GM23338 (cell line): ENCODE data around the gene SYNE3. TPM values are rescaled to one million over a fixed set of nuclear protein-coding genes. Genes with fewer than 3 reads are reported as not detected.

ENCODE experiments used
- ATAC-seq: fragments of 200-7000 bp; cut with Tn5 transposase; 3 replicates; pipeline ENCODE4 v1.9.1; 2020
- DNase-seq: peaks from one replicate; pipeline ENCODE4 v3.0.0-alpha.2; 2015; ENCODE audit warnings: low spot score
- H2AFZ ChIP-seq: fragments of 200-600 bp; sonication (generic); 2 replicates; pipeline ENCODE4 v1.8.0; 2016; ENCODE audit warnings: antibody characterized with exemption, mild to moderate bottlenecking, moderate library complexity
- H3F3A ChIP-seq: fragments of 200-600 bp; sonication (generic); replicated peaks from 2 replicates; pipeline ENCODE4 v1.8.0; 2017; ENCODE audit warnings: antibody characterized with exemption, mixed run types, low read depth
- H3K27ac ChIP-seq: fragments of 200-600 bp; sonication (generic); 2 replicates; pipeline ENCODE4 v1.6.1; 2016; ENCODE audit warnings: low read depth
- H3K27me3 ChIP-seq: fragments of 200-600 bp; sonication (generic); 2 replicates; pipeline ENCODE4 v1.8.0; 2016; ENCODE audit warnings: mild to moderate bottlenecking, mixed run types, moderate library complexity; ENCODE audit not compliant: insufficient read depth
- H3K36me3 ChIP-seq: fragments of 200-600 bp; sonication (generic); 2 replicates; pipeline ENCODE4 v1.8.0; 2016; ENCODE audit warnings: mild to moderate bottlenecking; ENCODE audit not compliant: insufficient read depth
- H3K4me1 ChIP-seq: fragments of 200-600 bp; sonication (generic); 2 replicates; pipeline ENCODE4 v1.8.0; 2016; ENCODE audit warnings: mild to moderate bottlenecking, moderate library complexity; ENCODE audit not compliant: insufficient read depth
- H3K4me2 ChIP-seq: fragments of 200-600 bp; sonication (generic); 2 replicates; pipeline ENCODE4 v1.7.1; 2017; ENCODE audit warnings: mixed run types
- H3K4me3 ChIP-seq: fragments of 200-600 bp; sonication (generic); 2 replicates; pipeline ENCODE4 v1.6.1; 2016; ENCODE audit warnings: mixed run types
- H3K79me2 ChIP-seq: fragments of 200-600 bp; sonication (generic); replicated peaks from 2 replicates; pipeline ENCODE4 v1.8.0; 2017; ENCODE audit warnings: mild to moderate bottlenecking; ENCODE audit not compliant: insufficient read depth
- H3K9me2 ChIP-seq: fragments of 200-600 bp; sonication (generic); 2 replicates; pipeline ENCODE4 v1.8.0; 2017; ENCODE audit not compliant: insufficient read depth
- H4K20me1 ChIP-seq: fragments of 200-600 bp; sonication (generic); replicated peaks from 2 replicates; pipeline ENCODE4 v1.8.0; 2017; ENCODE audit warnings: mild to moderate bottlenecking; ENCODE audit not compliant: insufficient read depth
- H3K27ac Mint-ChIP-seq: 2 replicates; pipeline ENCODE4 v1.8.0; 2020; ENCODE audit warnings: inconsistent platforms, mild to moderate bottlenecking, moderate library complexity, mixed read lengths
- H3K27me3 Mint-ChIP-seq: 3 replicates; pipeline ENCODE4 v1.8.0; 2022; ENCODE audit warnings: low read depth, mild to moderate bottlenecking, moderate library complexity, mixed read lengths, inconsistent platforms; ENCODE audit not compliant: insufficient read depth, poor library complexity
- H3K36me3 Mint-ChIP-seq: 3 replicates; pipeline ENCODE4 v1.8.0; 2021; ENCODE audit warnings: low read depth, mild to moderate bottlenecking, inconsistent platforms, moderate library complexity, mixed read lengths
- H3K4me1 Mint-ChIP-seq: 3 replicates; pipeline ENCODE4 v1.8.0; 2020; ENCODE audit warnings: mild to moderate bottlenecking, inconsistent platforms, mixed read lengths
- H3K4me3 Mint-ChIP-seq: 3 replicates; pipeline ENCODE4 v1.8.0; 2021; ENCODE audit warnings: moderate library complexity, mild to moderate bottlenecking, inconsistent platforms, mixed read lengths
- H3K9me3 Mint-ChIP-seq: 3 replicates; pipeline ENCODE4 v1.8.0; 2020; ENCODE audit warnings: moderate library complexity, mild to moderate bottlenecking, inconsistent platforms, mixed read lengths
- CREB1 ChIP-seq: fragments of 250-450 bp; sonication (Bioruptor Pico); IDR thresholded peaks from 2 replicates; pipeline ENCODE4 v1.5.0; 2020; ENCODE audit warnings: low read depth, mild to moderate bottlenecking, moderate library complexity
- ETS1 ChIP-seq: IDR thresholded peaks from 2 replicates; pipeline ENCODE4 v1.6.1; 2016; ENCODE audit warnings: antibody characterized with exemption
- JUNB ChIP-seq: IDR thresholded peaks from one replicate; pipeline ENCODE4 v1.6.1; 2016; ENCODE audit warnings: antibody characterized with exemption; ENCODE audit not compliant: unreplicated experiment
- NANOG ChIP-seq: IDR thresholded peaks from 2 replicates; pipeline ENCODE4 v1.6.1; 2016; ENCODE audit warnings: antibody characterized with exemption, borderline replicate concordance
- POLR2AphosphoS5 ChIP-seq: IDR thresholded peaks from 2 replicates; pipeline ENCODE4 v1.6.1; 2016; ENCODE audit warnings: antibody characterized with exemption, low read depth
- ZNF462 ChIP-seq: fragments of 250-450 bp; sonication (Bioruptor Pico); IDR thresholded peaks from 2 replicates; pipeline ENCODE4 v1.5.0; 2020; ENCODE audit warnings: mild to moderate bottlenecking, moderate library complexity
- polyA plus RNA-seq: library from polyadenylated mRNA; unstranded; fragments of >200 nt; fragmentation: Nextera tagmentation; extraction: Ambion mirVana; gene quantifications from 2 replicates; pipeline ENCODE4 v1.2.1, GENCODE V29; 2016
- total RNA-seq: library from RNA; depleted of rRNA; stranded (reverse); fragments of >200 nt; shearing (Covaris generic); gene quantifications from 2 replicates; pipeline ENCODE4 v1.2.3, GENCODE V29; 2014
- TF ChIP-seq, protein P1 (sequence below): IDR thresholded peaks from one replicate; pipeline ENCODE4 v1.6.1; 2018; ENCODE audit warnings: antibody characterized with exemption; ENCODE audit not compliant: unreplicated experiment
- TF ChIP-seq, protein P2 (sequence below), 2 experiments: fragments of 200-600 bp in 1 of 2; sonication (generic) in 1 of 2; conservative IDR thresholded peaks; 2 replicates each; pipeline versions ENCODE4 v1.5.1 to v1.6.1; 2016 to 2017; ENCODE audit warnings: antibody characterized with exemption in 2 of 2, low read depth in 2 of 2, mild to moderate bottlenecking in 2 of 2, moderate library complexity in 1 of 2

SYNE3 gene
- total and polyA plus RNA-seq, 2 experiments from 2014 or later = 0.02 to 0.03 TPM

DNA sequence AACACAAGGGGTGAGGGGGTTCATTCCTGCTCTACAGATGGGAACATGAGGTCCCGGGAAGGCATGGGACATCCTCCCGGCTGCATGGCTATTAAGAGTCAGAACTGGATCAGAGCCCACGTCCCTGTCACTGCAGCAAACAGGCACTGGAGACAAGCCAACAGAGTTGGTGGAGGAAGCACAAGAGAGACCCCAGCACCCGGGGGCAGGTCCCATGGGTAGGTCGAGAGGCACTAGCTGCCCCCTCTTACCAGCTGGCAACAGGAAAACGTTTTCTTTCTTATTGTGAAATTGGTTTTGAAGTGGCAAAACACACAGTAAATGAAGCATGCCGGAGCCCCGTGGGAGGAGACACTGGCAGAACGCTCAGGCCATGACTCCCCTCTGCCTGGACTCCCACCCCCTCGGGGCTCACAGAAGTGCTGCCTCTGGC lies 43.6 kb downstream of the SYNE3 start (continued):
- TF ChIP-seq, protein P1, sequence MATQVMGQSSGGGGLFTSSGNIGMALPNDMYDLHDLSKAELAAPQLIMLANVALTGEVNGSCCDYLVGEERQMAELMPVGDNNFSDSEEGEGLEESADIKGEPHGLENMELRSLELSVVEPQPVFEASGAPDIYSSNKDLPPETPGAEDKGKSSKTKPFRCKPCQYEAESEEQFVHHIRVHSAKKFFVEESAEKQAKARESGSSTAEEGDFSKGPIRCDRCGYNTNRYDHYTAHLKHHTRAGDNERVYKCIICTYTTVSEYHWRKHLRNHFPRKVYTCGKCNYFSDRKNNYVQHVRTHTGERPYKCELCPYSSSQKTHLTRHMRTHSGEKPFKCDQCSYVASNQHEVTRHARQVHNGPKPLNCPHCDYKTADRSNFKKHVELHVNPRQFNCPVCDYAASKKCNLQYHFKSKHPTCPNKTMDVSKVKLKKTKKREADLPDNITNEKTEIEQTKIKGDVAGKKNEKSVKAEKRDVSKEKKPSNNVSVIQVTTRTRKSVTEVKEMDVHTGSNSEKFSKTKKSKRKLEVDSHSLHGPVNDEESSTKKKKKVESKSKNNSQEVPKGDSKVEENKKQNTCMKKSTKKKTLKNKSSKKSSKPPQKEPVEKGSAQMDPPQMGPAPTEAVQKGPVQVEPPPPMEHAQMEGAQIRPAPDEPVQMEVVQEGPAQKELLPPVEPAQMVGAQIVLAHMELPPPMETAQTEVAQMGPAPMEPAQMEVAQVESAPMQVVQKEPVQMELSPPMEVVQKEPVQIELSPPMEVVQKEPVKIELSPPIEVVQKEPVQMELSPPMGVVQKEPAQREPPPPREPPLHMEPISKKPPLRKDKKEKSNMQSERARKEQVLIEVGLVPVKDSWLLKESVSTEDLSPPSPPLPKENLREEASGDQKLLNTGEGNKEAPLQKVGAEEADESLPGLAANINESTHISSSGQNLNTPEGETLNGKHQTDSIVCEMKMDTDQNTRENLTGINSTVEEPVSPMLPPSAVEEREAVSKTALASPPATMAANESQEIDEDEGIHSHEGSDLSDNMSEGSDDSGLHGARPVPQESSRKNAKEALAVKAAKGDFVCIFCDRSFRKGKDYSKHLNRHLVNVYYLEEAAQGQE = no peak
- TF ChIP-seq, protein P2, sequence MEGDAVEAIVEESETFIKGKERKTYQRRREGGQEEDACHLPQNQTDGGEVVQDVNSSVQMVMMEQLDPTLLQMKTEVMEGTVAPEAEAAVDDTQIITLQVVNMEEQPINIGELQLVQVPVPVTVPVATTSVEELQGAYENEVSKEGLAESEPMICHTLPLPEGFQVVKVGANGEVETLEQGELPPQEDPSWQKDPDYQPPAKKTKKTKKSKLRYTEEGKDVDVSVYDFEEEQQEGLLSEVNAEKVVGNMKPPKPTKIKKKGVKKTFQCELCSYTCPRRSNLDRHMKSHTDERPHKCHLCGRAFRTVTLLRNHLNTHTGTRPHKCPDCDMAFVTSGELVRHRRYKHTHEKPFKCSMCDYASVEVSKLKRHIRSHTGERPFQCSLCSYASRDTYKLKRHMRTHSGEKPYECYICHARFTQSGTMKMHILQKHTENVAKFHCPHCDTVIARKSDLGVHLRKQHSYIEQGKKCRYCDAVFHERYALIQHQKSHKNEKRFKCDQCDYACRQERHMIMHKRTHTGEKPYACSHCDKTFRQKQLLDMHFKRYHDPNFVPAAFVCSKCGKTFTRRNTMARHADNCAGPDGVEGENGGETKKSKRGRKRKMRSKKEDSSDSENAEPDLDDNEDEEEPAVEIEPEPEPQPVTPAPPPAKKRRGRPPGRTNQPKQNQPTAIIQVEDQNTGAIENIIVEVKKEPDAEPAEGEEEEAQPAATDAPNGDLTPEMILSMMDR (conservative IDR thresholded peaks at IDR 0.05; ENCODE audit: low read depth in 2 of 2) = no peak
- no peak for TF ChIP-seq ETS1

DNA sequence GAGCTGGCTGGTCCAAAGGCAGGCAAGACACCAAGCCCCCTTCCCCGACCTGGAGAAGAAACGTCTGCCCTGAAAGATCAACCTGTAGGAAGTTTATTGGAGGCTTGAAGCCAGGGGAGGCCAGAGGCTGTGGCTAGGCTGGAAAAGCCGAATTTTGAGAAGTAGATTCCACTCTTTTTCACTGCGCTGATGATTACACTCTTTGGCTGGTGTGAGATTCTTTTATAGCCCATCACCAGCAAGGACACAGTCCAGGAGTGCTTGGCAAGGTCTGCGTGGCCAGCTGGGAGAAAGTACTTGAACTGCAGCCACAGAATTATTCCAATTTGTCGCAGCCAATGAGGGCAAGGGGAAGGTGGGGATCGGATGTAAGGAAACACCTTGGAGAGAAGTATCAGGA lies 45.0 kb downstream of the SYNE3 start:
- H3K4me1 ChIP-seq = no peaks in the 10 kb centered on the region
- H3K79me2 ChIP-seq = no peaks in the 10 kb centered on the region
- no peaks in the 10 kb centered on the region for H3K9me2 ChIP-seq
- Mint-ChIP-seq H3K27me3 (peaks cover 2% of the 10 kb centered on the region), H3K4me3 (no peak overlapping the region), H3K9me3 (no peaks in the 10 kb centered on the region; the same call in 2 of the 3 replicates), H3K27ac (no peak overlapping the region), H3K4me1 (no peaks in the 10 kb centered on the region), H3K36me3 (no peaks in the 10 kb centered on the region)
- H3F3A ChIP-seq = no peaks in the 10 kb centered on the region
- no peaks in the 10 kb centered on the region for H3K27me3 ChIP-seq
- DNase-seq (no peak), ATAC-seq (no peak)
- H3K36me3 ChIP-seq = no peaks in the 10 kb centered on the region
- H3K4me2 ChIP-seq = no peak overlapping the region
- H4K20me1 ChIP-seq = no peaks in the 10 kb centered on the region
- no peak overlapping the region for H3K27ac ChIP-seq
- no peak overlapping the region for H3K4me3 ChIP-seq
- H2AFZ ChIP-seq = no peak overlapping the region
- TF ChIP-seq POLR2AphosphoS5 = no peak
- no peak for TF ChIP-seq NANOG
- no peak for TF ChIP-seq JUNB
- TF ChIP-seq ZNF462 (CRISPR knock-in tag) = no peak
- TF ChIP-seq CREB1 = no peak
- TF ChIP-seq, protein P2 (conservative IDR thresholded peaks at IDR 0.05; ENCODE audit: low read depth in 2 of 2) = no peak
- TF ChIP-seq ETS1 = no peak
